Stomach (tissue), 4 donors: ENCODE results near the gene NCOA1.
"Not testable (repeated sequence)": the region's sequence is repeated elsewhere in the genome, so short reads cannot be mapped to it uniquely, and the experiment has no call there.

Source experiments
- CTCF ChIP-seq, 7 experiments: fragments of 450-650 bp in 4 of 7; fragments of 200-600 bp in 3 of 7; sonication (generic) in 3 of 7; IDR thresholded peaks; one replicate each; pipeline ENCODE4 v1.5.1; 2016 to 2019; ENCODE audit warnings: antibody characterized with exemption in 7 of 7, control low read depth in 2 of 7, mild to moderate bottlenecking in 1 of 7
- EP300 ChIP-seq: sonication (generic); formaldehyde crosslinking; IDR thresholded peaks from one replicate; pipeline ENCODE4 v1.6.1; 2017; ENCODE audit warnings: antibody characterized with exemption
- POLR2A ChIP-seq, 4 donors: fragments of 450-650 bp; IDR thresholded peaks; one replicate each; pipeline ENCODE4 v1.6.1; 2016; ENCODE audit warnings: antibody characterized with exemption in 4 of 4, control low read depth in 2 of 4, mild to moderate bottlenecking in 1 of 4, moderate library complexity in 1 of 4

GRCh38 chr2:24678066-24678465, 187.0 kb downstream of the NCOA1 start:
- not testable (repeated sequence) for TF ChIP-seq EP300; POLR2A (IDR thresholded peaks at IDR 0.05); CTCF (IDR thresholded peaks at IDR 0.05)
